Body of pancreas (tissue), 4 donors: ENCODE data around the gene GAB2.

ENCODE experiments used
- POLR2A ChIP-seq, 3 donors: fragments of 450-650 bp; IDR thresholded peaks; one replicate each; pipeline ENCODE4 v1.6.1; 2016; ENCODE audit warnings: antibody characterized with exemption in 3 of 3, mild to moderate bottlenecking in 2 of 3
- TF ChIP-seq, protein P1 (sequence below), 7 experiments: fragments of 450-650 bp in 4 of 7; fragments of 200-600 bp in 3 of 7; sonication (generic) in 3 of 7; IDR thresholded peaks; one replicate each; pipeline ENCODE4 v1.5.1; 2016 to 2019; ENCODE audit warnings: antibody characterized with exemption in 7 of 7

GRCh38 chr11:78213526-78214330 is 203.9 kb downstream of the GAB2 start:
- TF ChIP-seq, protein P1, sequence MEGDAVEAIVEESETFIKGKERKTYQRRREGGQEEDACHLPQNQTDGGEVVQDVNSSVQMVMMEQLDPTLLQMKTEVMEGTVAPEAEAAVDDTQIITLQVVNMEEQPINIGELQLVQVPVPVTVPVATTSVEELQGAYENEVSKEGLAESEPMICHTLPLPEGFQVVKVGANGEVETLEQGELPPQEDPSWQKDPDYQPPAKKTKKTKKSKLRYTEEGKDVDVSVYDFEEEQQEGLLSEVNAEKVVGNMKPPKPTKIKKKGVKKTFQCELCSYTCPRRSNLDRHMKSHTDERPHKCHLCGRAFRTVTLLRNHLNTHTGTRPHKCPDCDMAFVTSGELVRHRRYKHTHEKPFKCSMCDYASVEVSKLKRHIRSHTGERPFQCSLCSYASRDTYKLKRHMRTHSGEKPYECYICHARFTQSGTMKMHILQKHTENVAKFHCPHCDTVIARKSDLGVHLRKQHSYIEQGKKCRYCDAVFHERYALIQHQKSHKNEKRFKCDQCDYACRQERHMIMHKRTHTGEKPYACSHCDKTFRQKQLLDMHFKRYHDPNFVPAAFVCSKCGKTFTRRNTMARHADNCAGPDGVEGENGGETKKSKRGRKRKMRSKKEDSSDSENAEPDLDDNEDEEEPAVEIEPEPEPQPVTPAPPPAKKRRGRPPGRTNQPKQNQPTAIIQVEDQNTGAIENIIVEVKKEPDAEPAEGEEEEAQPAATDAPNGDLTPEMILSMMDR (IDR thresholded peaks at IDR 0.05): no peak
- no peak for TF ChIP-seq POLR2A (IDR thresholded peaks at IDR 0.05)
